Stimulated activated CD4-positive, alpha-beta T cell treated with anti-CD3 and anti-CD28 coated beads, Interleukin-1b, Interleukin-23, amount 100 ng/mL, for 24 hours (primary cell): ENCODE measurements around the gene PRSS21.

Experiments
- DNase-seq, 4 experiments: peaks; one replicate each; pipeline ENCODE4 v3.0.0-alpha.2; 2020; ENCODE audit warnings: low read depth in 4 of 4, low spot score in 1 of 4

Gene PRSS21

GRCh38 chr16:2803545-2804195, 13.4 kb upstream of the PRSS21 start:
- no peak for DNase-seq

- no peak for DNase-seq
These were observed 12.3 kb upstream of the PRSS21 start for GRCh38 chr16:2804728-2805127.

GRCh38 chr16:2806286-2806685, 10.8 kb upstream of the PRSS21 start:
- no peak for DNase-seq

GRCh38 chr16:2808181-2808580, 8.9 kb upstream of the PRSS21 start:
- no peak for DNase-seq

- no peak for DNase-seq
These were observed 7.8 kb upstream of the PRSS21 start for GRCh38 chr16:2809149-2809760.

GRCh38 chr16:2810651-2811050, 6.4 kb upstream of the PRSS21 start:
- DNase-seq, result no peak

GRCh38 chr16:2811703-2812471, 5.2 kb upstream of the PRSS21 start:
- no peak for DNase-seq

GRCh38 chr16:2813771-2814221, 3.2 kb upstream of the PRSS21 start:
- no peak for DNase-seq

GRCh38 chr16:2814551-2815298, 2.3 kb upstream of the PRSS21 start:
- no peak for DNase-seq

GRCh38 chr16:2815299-2815771, 1.7 kb upstream of the PRSS21 start:
- DNase-seq, result no peak

- DNase-seq, result no peak
These were observed 569 bp downstream of the PRSS21 start for GRCh38 chr16:2817340-2818271.

GRCh38 chr16:2818272-2818876, 1.3 kb downstream of the PRSS21 start:
- DNase-seq, result no peak

GRCh38 chr16:2819179-2819938, 2.3 kb downstream of the PRSS21 start:
- DNase-seq, result no peak

- no peak for DNase-seq
These were observed 3.1 kb downstream of the PRSS21 start for GRCh38 chr16:2819939-2820835.

GRCh38 chr16:2820836-2821486, 3.9 kb downstream of the PRSS21 start:
- DNase-seq, result no peak

GRCh38 chr16:2821487-2822157, 4.6 kb downstream of the PRSS21 start:
- DNase-seq, result no peak

GRCh38 chr16:2822158-2822495, 5.1 kb downstream of the PRSS21 start:
- DNase-seq, result no peak
